GM21390 (cell line): ENCODE results near the gene TRAF1.

Experiments used
- ATAC-seq: cut with Tn5 transposase; IDR thresholded peaks from one replicate; pipeline ENCODE4 v1.9.1; 2021; ENCODE audit not compliant: unreplicated experiment

Gene TRAF1

GRCh38 chr9:120890320-120891244 is 36.0 kb downstream of the TRAF1 start:
- no peak for ATAC-seq

- no peak for ATAC-seq
Observed at GRCh38 chr9:120889606-120890271, 36.9 kb downstream of the TRAF1 start.

- no peak for ATAC-seq
Observed at GRCh38 chr9:120888626-120889025, 38.0 kb downstream of the TRAF1 start.

- ATAC-seq: no peak
Observed at GRCh38 chr9:120886490-120886967, 40.1 kb downstream of the TRAF1 start.

GRCh38 chr9:120885958-120886357 is 40.6 kb downstream of the TRAF1 start:
- no peak for ATAC-seq

- no peak for ATAC-seq
Observed at GRCh38 chr9:120885457-120885856, 41.1 kb downstream of the TRAF1 start.

- ATAC-seq: no peak
Observed at GRCh38 chr9:120883608-120883996, 43.0 kb downstream of the TRAF1 start.

- no peak for ATAC-seq
Observed at GRCh38 chr9:120882935-120883607, 43.5 kb downstream of the TRAF1 start.

- ATAC-seq: no peak
Observed at GRCh38 chr9:120879446-120879845, 47.1 kb downstream of the TRAF1 start.

- ATAC-seq: no peak
Observed at GRCh38 chr9:120878188-120879130, 48.1 kb downstream of the TRAF1 start.

GRCh38 chr9:120877276-120878034 is 49.1 kb downstream of the TRAF1 start:
- peak; percentile 36 for ATAC-seq

GRCh38 chr9:120876842-120877240 is 49.8 kb downstream of the TRAF1 start, which contains the start of gene PHF19:
PHF19 (minus strand) TSS chr9:120877188; CDS start chr9:120874741, 2,447 bp downstream.
- ATAC-seq: peak; percentile 13

GRCh38 chr9:120875954-120876841 is 50.4 kb downstream of the TRAF1 start:
- peak; percentile 64 for ATAC-seq

- peak; percentile 1 for ATAC-seq
Observed at GRCh38 chr9:120875643-120875953, 51.0 kb downstream of the TRAF1 start.

- no peak for ATAC-seq
Observed at GRCh38 chr9:120875195-120875565, 51.4 kb downstream of the TRAF1 start.

GRCh38 chr9:120874226-120875194 is 52.1 kb downstream of the TRAF1 start:
- ATAC-seq: no peak

- ATAC-seq: no peak
Observed at GRCh38 chr9:120873512-120873911, 53.1 kb downstream of the TRAF1 start.
